ENCODE results near the gene CCDC7.
"Not testable (repeated sequence)": the region's sequence is repeated elsewhere in the genome, so short reads cannot be mapped to it uniquely, and the experiment has no call there.

The CCDC7 gene

DNA sequence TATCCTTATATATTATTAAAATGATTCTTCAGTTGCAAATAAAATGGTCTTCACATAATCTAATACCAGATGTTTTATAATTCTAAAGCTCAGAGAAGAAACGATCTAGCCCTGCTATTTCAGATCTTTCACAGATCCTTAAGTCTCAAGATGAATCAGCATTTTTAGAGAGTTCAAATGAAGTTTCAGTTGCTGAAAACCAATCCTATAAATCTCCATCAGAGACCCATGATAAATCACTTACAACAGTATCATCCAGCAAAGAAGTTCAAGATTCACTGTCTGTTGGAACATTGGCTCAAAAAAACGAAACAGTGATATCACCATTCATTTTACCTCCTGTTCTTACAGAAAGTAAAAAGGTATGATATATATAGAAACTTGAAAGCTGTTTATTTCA lies 137.0 kb downstream of the CCDC7 start (continued):
- TF ChIP-seq, protein P1, sequence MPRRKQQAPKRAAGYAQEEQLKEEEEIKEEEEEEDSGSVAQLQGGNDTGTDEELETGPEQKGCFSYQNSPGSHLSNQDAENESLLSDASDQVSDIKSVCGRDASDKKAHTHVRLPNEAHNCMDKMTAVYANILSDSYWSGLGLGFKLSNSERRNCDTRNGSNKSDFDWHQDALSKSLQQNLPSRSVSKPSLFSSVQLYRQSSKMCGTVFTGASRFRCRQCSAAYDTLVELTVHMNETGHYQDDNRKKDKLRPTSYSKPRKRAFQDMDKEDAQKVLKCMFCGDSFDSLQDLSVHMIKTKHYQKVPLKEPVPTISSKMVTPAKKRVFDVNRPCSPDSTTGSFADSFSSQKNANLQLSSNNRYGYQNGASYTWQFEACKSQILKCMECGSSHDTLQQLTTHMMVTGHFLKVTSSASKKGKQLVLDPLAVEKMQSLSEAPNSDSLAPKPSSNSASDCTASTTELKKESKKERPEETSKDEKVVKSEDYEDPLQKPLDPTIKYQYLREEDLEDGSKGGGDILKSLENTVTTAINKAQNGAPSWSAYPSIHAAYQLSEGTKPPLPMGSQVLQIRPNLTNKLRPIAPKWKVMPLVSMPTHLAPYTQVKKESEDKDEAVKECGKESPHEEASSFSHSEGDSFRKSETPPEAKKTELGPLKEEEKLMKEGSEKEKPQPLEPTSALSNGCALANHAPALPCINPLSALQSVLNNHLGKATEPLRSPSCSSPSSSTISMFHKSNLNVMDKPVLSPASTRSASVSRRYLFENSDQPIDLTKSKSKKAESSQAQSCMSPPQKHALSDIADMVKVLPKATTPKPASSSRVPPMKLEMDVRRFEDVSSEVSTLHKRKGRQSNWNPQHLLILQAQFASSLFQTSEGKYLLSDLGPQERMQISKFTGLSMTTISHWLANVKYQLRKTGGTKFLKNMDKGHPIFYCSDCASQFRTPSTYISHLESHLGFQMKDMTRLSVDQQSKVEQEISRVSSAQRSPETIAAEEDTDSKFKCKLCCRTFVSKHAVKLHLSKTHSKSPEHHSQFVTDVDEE (CRISPR knock-in tag; IDR thresholded peaks at IDR 0.05) = no peak
- TF ChIP-seq TCF4 (CRISPR knock-in tag; IDR thresholded peaks at IDR 0.05; ENCODE audit: borderline replicate concordance) (no peak), CSDC2 (CRISPR knock-in tag; IDR thresholded peaks at IDR 0.05) (no peak)

GRCh38 chr10:32598022-32598421 lies 152.1 kb downstream of the CCDC7 start:
- not testable (repeated sequence) for ATAC-seq

DNA sequence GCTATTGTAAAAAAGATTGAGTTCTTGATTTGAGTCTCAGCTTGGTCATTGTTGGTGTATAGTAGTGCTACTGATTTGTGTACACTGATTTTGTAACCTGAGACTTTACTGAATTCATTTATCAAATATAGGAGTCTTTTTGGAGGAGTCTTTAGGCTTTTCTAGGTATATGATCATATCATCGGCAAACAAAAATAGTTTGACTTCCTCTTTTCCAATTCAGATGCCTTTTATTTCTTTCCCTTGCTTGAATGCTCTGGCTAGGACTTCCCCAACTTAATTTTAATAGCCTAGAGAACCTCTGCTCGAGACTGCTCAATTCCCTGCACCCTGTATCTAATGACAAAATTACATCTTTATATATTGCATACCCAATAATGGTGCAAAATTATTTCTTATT lies 154.4 kb downstream of the CCDC7 start:
- no peak for TF ChIP-seq OSR1 (CRISPR knock-in tag; IDR thresholded peaks at IDR 0.05)
- no peak for TF ChIP-seq ZC3H10 (CRISPR knock-in tag; IDR thresholded peaks at IDR 0.05)
- TF ChIP-seq ZNF565 (CRISPR knock-in tag; conservative IDR thresholded peaks at IDR 0.05; ENCODE audit: low read depth) = no peak
- no peak for TF ChIP-seq ZFP30 (CRISPR knock-in tag; IDR thresholded peaks at IDR 0.05)
- TF ChIP-seq GLIS3 (CRISPR knock-in tag; IDR thresholded peaks at IDR 0.05) = no peak
- TF ChIP-seq, protein P1 (CRISPR knock-in tag; IDR thresholded peaks at IDR 0.05) = no peak
- TF ChIP-seq, protein P2, sequence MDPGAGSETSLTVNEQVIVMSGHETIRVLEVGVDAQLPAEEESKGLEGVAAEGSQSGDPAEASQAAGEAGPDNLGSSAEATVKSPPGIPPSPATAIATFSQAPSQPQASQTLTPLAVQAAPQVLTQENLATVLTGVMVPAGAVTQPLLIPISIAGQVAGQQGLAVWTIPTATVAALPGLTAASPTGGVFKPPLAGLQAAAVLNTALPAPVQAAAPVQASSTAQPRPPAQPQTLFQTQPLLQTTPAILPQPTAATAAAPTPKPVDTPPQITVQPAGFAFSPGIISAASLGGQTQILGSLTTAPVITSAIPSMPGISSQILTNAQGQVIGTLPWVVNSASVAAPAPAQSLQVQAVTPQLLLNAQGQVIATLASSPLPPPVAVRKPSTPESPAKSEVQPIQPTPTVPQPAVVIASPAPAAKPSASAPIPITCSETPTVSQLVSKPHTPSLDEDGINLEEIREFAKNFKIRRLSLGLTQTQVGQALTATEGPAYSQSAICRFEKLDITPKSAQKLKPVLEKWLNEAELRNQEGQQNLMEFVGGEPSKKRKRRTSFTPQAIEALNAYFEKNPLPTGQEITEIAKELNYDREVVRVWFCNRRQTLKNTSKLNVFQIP (CRISPR knock-in tag; IDR thresholded peaks at IDR 0.05; ENCODE audit: borderline replicate concordance, low read depth) = no peak
- no peak for TF ChIP-seq RARB (CRISPR knock-in tag; IDR thresholded peaks at IDR 0.05)
- TF ChIP-seq ISL1 (CRISPR knock-in tag; IDR thresholded peaks at IDR 0.05) = no peak
- TF ChIP-seq SNAI2 (CRISPR knock-in tag; IDR thresholded peaks at IDR 0.05) = no peak
- TF ChIP-seq ZFP3 (CRISPR knock-in tag; IDR thresholded peaks at IDR 0.05) = no peak
- TF ChIP-seq ZNF8 (CRISPR knock-in tag; IDR thresholded peaks at IDR 0.05) = no peak
- TF ChIP-seq, protein P3, sequence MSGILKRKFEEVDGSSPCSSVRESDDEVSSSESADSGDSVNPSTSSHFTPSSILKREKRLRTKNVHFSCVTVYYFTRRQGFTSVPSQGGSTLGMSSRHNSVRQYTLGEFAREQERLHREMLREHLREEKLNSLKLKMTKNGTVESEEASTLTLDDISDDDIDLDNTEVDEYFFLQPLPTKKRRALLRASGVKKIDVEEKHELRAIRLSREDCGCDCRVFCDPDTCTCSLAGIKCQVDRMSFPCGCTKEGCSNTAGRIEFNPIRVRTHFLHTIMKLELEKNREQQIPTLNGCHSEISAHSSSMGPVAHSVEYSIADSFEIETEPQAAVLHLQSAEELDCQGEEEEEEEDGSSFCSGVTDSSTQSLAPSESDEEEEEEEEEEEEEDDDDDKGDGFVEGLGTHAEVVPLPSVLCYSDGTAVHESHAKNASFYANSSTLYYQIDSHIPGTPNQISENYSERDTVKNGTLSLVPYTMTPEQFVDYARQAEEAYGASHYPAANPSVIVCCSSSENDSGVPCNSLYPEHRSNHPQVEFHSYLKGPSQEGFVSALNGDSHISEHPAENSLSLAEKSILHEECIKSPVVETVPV (CRISPR knock-in tag; IDR thresholded peaks at IDR 0.05) = no peak
- no peak for TF ChIP-seq ARNTL (CRISPR knock-in tag; IDR thresholded peaks at IDR 0.05; ENCODE audit: borderline replicate concordance, low read depth)
- TF ChIP-seq TCF4 (CRISPR knock-in tag; IDR thresholded peaks at IDR 0.05; ENCODE audit: borderline replicate concordance) = no peak
- no peak for TF ChIP-seq PPARA (CRISPR knock-in tag; IDR thresholded peaks at IDR 0.05; ENCODE audit: borderline replicate concordance)

GRCh38 chr10:32601562-32601961 lies 155.6 kb downstream of the CCDC7 start:
- ATAC-seq = not testable (repeated sequence)

More for the DNA sequence above, 154.4 kb downstream of the CCDC7 start:
- no peak for ATAC-seq

- TF ChIP-seq, protein P1 (CRISPR knock-in tag; IDR thresholded peaks at IDR 0.05) = no peak
- TF ChIP-seq, protein P4, sequence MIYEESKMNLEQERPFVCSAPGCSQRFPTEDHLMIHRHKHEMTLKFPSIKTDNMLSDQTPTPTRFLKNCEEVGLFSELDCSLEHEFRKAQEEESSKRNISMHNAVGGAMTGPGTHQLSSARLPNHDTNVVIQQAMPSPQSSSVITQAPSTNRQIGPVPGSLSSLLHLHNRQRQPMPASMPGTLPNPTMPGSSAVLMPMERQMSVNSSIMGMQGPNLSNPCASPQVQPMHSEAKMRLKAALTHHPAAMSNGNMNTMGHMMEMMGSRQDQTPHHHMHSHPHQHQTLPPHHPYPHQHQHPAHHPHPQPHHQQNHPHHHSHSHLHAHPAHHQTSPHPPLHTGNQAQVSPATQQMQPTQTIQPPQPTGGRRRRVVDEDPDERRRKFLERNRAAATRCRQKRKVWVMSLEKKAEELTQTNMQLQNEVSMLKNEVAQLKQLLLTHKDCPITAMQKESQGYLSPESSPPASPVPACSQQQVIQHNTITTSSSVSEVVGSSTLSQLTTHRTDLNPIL (CRISPR knock-in tag; IDR thresholded peaks at IDR 0.05; ENCODE audit: low read depth) = no peak
- no peak for TF ChIP-seq TCF4 (CRISPR knock-in tag; IDR thresholded peaks at IDR 0.05; ENCODE audit: borderline replicate concordance)
- TF ChIP-seq GLIS3 (CRISPR knock-in tag; IDR thresholded peaks at IDR 0.05) = no peak
- TF ChIP-seq, protein P3 (CRISPR knock-in tag; IDR thresholded peaks at IDR 0.05) = no peak
- TF ChIP-seq ZNF8 (CRISPR knock-in tag; IDR thresholded peaks at IDR 0.05) = no peak
- no peak for TF ChIP-seq ZNF565 (CRISPR knock-in tag; conservative IDR thresholded peaks at IDR 0.05; ENCODE audit: low read depth)
- no peak for ATAC-seq
Measured at GRCh38 chr10:32605787-32606186, 159.8 kb downstream of the CCDC7 start.

DNA sequence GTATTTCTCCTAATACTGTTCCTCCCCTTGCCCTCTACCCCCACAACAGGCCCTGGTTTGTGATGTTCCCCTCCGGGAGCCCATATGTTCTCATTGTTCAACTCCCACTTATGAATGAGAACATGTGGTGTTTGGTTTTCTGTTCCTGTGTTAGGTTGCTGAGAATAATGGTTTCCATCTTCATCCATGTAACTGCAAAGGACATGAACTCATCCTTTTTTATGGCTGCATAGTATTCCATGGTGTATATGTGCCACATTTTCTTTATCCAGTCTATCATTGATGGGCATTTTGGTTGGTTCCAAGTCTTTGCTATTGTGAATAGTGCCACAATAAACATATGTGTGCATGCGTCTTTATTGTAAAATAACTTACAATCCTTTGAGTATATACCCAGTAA lies 164.6 kb downstream of the CCDC7 start:
- not testable (repeated sequence) for ATAC-seq
